ENCODE results near the gene PRSS21. TPM values are rescaled to one million over a fixed set of nuclear protein-coding genes. Genes with fewer than 3 reads are reported as not detected.
A peak's percentile ranks its signal among the peaks of the same experiment; 100 is the strongest.

Gene PRSS21
- polyA plus RNA-seq, 6 donors from 2014 or later = 0.51 to 4.4 (median 1.9) TPM; not detected in 1

DNA sequence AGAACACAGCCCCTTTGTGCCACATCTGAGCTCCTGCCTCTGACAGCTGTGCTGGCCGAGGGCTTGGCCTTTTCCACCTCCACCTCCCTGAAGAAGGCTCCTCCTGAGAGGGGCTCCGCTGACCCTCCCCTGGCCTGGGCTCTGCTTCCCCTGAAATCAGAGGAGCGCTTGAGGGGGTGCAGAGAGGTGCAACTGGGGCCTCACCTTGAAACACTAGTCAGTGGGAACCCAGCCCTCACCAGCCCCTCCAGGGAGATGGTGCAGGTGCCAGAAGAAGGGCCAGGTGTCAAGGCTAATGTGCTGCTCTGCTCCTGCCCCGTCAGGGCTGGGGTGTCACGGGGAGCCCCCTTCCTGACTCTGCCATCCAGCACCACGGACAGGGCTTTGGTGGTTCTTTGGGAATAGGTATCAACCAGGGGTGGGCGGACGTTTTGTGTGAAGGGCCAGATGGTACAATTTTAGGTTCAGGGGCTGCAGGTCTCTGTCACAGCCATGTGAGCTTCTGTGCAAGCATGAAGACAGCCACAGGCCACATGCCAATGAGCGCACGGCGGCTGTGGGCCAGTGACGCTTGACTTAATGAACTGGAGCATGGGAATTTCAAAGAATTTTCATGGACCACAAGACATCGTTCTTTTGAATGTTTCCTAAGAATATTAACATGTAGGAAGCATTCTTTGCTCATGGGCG, 10.9 kb downstream of the PRSS21 start:
- DNase-seq = no peak
- H3K9me3 Mint-ChIP-seq = no peaks in the 10 kb centered on the region
- no peaks in the 10 kb centered on the region for H3K4me1 Mint-ChIP-seq
- H3K27me3 Mint-ChIP-seq = peaks cover 10 to 41% (median 23%) of the 10 kb centered on the region in 3 donors
- no peak overlapping the region for H3K27ac Mint-ChIP-seq
- ATAC-seq (ENCODE audit: low read depth in 2 of 2) = no peak
- no peaks in the 10 kb centered on the region for H3K36me3 Mint-ChIP-seq
- no peak overlapping the region for H3K4me3 Mint-ChIP-seq

DNA sequence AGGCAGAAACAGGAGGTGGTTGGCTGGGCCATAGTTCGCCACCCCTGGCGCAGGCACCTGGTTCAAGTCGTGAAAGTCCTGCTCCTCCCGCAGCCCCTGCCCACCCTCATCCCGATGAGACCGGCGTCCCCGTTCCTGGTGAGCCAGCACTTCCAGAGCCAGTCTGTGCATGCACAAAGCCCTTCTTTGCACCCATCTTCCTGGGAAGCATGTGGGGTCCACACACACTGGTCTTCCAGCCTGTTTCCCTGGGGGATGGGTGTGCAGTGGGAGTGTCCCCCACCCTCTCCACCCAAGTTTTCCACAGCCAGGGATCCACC, 11.4 kb downstream of the PRSS21 start:
- Mint-ChIP-seq H3K27me3 (peaks cover 10 to 42% (median 24%) of the 10 kb centered on the region in 3 donors), H3K4me1 (no peaks in the 10 kb centered on the region), H3K9me3 (no peaks in the 10 kb centered on the region), H3K36me3 (no peaks in the 10 kb centered on the region), H3K27ac (no peak overlapping the region), H3K4me3 (no peak overlapping the region)
- ATAC-seq (ENCODE audit: low read depth in 2 of 2) (no peak), DNase-seq (no peak)

DNA sequence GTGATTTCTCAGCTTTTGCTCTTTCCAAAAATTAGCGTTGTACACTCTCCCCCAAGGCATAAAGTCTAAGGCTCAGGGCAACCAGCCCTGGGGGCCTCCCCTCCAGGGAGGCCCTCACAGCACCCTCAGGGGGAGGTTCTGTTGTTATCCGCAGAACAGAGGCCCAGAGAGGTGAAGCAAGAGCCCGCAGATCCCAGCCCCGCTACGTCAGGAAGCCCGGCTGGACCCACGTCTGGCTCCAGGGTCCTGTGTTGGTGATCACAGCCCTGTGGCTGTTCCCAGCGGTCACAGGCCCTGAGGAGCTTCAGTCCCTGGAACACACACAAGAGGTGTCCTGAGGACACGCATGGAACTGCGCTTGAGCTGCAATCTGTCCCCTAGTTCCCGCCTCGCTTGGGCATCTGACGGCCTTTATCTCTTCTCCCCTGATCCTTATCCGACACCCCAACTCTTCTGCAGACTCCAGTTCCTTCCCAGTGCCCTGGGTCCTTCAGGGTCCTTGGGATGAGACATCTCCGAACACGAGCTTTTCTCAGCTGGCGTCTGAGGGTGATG, 11.9 kb downstream of the PRSS21 start:
- H3K27me3 Mint-ChIP-seq = peaks cover 10 to 42% (median 24%) of the 10 kb centered on the region in 3 donors
- DNase-seq (no peak), ATAC-seq (ENCODE audit: low read depth in 2 of 2) (no peak)
- H3K27ac Mint-ChIP-seq = no peak overlapping the region
- no peaks in the 10 kb centered on the region for H3K36me3 Mint-ChIP-seq
- H3K4me1 Mint-ChIP-seq = no peaks in the 10 kb centered on the region
- no peak overlapping the region for H3K4me3 Mint-ChIP-seq
- H3K9me3 Mint-ChIP-seq = no peaks in the 10 kb centered on the region

DNA sequence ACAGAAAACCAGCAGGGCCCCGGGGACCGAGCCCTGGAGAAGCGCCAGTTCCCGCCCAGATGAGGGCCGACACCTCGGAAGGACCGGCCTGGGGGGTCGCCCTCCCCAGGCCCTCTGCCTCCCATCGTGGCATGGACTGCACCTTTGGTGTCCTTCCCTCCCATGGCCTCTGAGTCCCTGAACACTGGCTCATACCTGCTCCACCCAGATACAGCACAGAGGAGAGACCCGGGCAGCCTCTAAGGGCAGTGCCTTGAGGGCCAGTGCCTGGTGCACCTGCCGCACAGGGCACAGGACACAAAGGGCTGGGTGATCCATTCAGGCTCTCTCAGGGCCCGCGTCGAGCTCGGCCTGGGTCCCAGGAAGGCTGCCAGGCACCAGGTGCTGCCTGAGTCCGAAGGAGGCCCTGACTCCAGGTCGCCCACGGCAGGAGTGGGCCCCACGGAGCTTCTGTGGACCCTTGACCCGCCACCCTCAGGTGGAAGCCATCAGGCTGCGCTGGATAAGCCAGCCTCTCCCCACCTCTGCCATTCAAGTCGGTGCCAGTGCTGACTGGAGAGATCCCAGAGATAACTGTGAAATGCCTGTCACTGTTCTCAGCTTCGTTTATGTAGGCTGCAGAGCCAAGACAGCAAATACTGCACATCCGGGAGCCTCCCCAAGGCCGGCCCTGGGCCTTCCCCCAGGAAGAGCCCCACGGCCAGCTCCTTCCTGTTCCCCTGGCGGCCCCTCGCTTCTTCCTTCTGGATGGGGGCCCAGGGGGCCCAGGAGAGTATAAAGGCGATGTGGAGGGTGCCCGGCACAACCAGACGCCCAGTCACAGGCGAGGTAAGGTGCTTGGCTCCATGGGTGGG, 12.7 kb downstream of the PRSS21 start, which contains the start of gene ZG16B:
Gene ZG16B (plus strand): TSS at position 803 of the 854 bp plus-strand sequence. CDS start 139 bp downstream, outside the sequence.
- Mint-ChIP-seq H3K27me3 (peaks cover 10 to 48% (median 29%) of the 10 kb centered on the region in 3 donors), H3K4me1 (no peaks in the 10 kb centered on the region), H3K36me3 (no peaks in the 10 kb centered on the region), H3K4me3 (no peak within 1 kb of the TSS), H3K9me3 (no peaks in the 10 kb centered on the region), H3K27ac (no peak within 1 kb of the TSS)
- DNase-seq (no peak), ATAC-seq (ENCODE audit: low read depth in 2 of 2) (no peak)

DNA sequence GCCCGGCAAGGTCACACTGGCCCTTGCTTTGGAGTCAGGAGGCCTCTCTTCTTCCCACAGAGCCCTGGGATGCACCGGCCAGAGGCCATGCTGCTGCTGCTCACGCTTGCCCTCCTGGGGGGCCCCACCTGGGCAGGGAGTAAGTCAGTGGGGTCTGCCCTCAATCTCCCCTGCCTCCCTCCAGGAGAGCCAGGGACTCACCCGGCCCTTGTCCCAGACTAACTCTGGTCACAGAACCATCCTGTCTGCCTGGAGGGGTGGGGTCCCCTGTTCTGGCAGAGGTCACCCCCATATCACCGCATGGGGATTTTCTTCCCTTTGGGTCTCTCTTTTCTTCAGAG, 13.3 kb downstream of the PRSS21 start:
- Mint-ChIP-seq H3K9me3 (no peaks in the 10 kb centered on the region), H3K27ac (no peak overlapping the region), H3K4me3 (no peak overlapping the region), H3K36me3 (no peaks in the 10 kb centered on the region), H3K4me1 (no peaks in the 10 kb centered on the region), H3K27me3 (peaks cover 10 to 54% (median 35%) of the 10 kb centered on the region in 3 donors)
- DNase-seq (no peak), ATAC-seq (ENCODE audit: low read depth in 2 of 2) (no peak)

DNA sequence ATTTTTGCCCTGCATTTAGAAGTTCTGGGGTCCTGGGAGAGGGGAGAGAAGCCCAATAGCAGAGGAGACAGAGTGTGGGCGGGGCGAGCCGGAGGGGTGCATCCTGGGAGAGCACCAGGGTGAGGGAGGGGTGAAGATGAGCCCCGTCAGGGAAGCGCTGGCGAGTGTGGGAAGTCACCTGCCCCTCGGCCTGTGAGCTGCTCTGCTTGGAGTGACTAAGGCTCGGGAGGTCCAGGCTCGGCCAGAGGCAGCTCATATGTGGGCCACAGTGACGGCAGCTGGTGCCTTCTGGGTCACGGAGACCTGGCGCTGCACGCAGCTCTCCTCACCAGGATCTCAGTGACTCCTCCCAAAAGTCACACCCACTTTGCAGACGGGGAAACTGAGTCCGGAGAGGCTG, 14.2 kb downstream of the PRSS21 start:
- ATAC-seq (ENCODE audit: low read depth in 2 of 2) (no peak), DNase-seq (no peak)
- Mint-ChIP-seq H3K9me3 (no peaks in the 10 kb centered on the region), H3K27ac (no peak overlapping the region), H3K4me1 (no peaks in the 10 kb centered on the region), H3K4me3 (no peak overlapping the region), H3K36me3 (no peaks in the 10 kb centered on the region), H3K27me3 (peaks cover 4 to 62% (median 44%) of the 10 kb centered on the region in 3 donors)

DNA sequence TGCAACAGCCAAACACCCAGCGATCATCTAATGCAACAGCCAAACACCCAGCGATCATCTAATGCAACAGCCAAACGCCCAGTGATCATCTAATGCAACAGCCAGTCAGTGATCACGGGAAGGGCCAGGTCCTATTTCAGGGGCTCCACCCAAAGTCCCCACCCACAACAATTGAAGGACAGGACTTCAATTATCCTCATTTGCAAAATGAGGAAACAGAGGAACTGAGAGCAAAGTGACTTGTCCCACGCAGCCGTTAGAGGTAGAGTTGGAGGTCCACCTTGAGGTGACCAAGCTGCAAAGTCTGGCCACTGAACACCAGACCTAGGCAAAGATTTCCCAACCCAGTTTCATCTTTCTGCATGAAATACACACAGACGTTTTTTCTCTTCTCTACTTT, 16.7 kb downstream of the PRSS21 start:
- Mint-ChIP-seq H3K4me3 (no peak overlapping the region), H3K27me3 (peaks cover 16 to 77% (median 61%) of the 10 kb centered on the region in 3 donors), H3K36me3 (no peaks in the 10 kb centered on the region), H3K4me1 (peaks cover 0 to 4% (median 0%) of the 10 kb centered on the region in 3 donors), H3K9me3 (no peaks in the 10 kb centered on the region), H3K27ac (no peak overlapping the region)
- DNase-seq (no peak), ATAC-seq (ENCODE audit: low read depth in 2 of 2) (no peak)

DNA sequence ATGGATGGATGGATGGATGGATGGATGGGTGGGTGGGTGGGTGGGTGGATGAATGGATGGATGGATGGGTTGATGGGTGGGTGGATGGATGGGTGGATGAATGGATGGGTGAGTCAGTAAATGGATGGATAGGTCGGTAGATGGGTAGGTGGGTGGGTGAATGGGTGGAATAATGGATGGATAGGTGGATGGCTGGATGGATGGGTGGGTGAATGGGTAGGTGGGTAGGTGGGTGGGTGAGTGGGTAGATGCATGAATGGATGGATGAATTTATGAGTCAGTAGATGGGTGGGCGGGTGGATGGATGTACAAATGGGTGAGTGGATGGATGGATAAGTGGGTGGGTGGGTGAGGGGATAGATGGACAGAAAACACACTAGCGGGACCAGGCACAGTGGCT, 17.9 kb downstream of the PRSS21 start:
- Mint-ChIP-seq H3K4me1 (peaks cover 0 to 4% (median 4%) of the 10 kb centered on the region in 3 donors), H3K36me3 (no peaks in the 10 kb centered on the region), H3K27ac (no peak overlapping the region)

DNA sequence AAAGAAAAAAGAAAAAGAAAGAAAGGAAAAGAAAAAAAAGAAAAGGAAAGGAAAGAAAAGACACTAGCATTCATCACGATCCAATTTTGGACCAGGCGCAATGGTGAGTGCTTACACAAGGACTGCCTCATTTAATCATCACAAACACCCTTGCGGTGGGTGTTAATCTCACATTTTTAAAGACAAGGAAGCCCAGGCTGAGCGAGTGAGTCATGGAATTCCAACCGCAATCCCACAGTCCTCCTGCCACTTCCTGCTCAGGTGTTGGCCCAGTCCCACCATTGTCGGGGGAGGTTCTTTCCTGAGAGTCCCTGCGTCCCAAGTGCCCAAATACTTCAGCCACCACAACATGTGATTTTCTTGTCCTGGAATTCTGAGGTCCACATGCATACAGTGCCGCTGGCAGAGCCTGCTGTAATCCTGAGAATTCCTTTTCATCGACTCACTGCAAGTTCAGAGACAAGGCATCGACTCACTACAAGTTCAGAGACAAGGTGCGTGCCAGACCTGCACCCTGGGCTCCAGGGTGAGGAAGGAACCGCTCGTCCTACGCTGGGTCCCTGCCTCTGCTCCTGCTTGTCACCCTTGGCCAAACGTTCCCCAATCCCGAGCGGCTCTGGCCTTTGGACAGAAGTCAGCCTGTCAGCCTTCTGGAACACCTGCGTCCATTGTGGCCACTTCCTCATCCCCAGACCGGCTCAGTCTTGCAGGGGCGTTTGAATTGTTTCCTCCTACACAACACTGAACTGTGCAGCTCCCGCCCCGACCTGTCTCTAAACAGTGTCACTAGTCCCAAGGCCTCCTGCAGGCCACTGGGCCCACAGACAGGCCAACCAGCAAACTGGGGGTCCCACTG, 18.8 kb downstream of the PRSS21 start:
- Mint-ChIP-seq H3K9me3 (peaks cover 0 to 1% (median 0%) of the 10 kb centered on the region in 7 donors), H3K27me3 (peaks cover 16 to 60% (median 56%) of the 10 kb centered on the region in 3 donors), H3K4me3 (no peak overlapping the region), H3K4me1 (peaks cover 0 to 4% (median 4%) of the 10 kb centered on the region in 3 donors), H3K36me3 (no peaks in the 10 kb centered on the region), H3K27ac (no peak overlapping the region)
- ATAC-seq (ENCODE audit: low read depth in 2 of 2) (no peak), DNase-seq (no peak)

More for the DNA sequence above, 17.9 kb downstream of the PRSS21 start:
- H3K27me3 Mint-ChIP-seq = peaks cover 16 to 69% (median 61%) of the 10 kb centered on the region in 3 donors
- no peak overlapping the region for H3K4me3 Mint-ChIP-seq
- no peaks in the 10 kb centered on the region for H3K9me3 Mint-ChIP-seq
- no peak for DNase-seq
- no peak for ATAC-seq (ENCODE audit: low read depth in 2 of 2)

DNA sequence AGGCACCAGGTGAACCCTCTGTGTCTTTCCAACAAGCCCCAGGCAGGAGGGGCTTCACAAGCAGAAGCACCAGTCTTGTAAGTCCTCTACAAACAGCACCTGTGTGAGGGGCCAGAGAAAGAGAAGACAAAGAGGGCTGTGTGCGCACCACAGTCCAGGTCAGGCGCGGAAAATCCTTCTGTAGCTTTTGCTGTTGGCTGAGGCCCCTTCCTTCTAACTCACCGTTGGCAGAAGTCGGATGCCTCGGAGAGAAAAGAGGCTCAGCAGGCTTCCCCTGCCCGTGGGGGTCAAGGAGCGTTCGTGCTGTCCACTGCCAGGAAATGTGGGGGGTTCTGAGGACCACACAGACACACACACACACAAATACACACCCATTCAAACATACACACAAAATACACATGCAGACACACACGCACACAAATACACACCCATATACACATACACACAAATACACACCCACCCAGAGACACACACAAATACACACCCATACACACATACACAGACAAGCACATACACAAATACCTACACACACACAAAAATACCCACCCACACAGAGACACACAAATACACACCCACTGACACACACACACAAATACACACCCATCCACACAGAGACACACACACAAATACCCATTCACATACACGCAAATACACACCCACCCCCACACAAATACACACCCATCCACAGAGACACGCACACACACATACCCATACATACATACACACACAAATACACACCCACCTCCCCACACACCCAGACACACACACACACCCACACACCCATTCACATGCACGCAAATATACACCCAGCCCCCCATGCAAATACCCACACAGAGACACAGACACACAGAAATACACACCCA, 19.8 kb downstream of the PRSS21 start:
- peaks cover 16 to 52% (median 51%) of the 10 kb centered on the region in 3 donors for H3K27me3 Mint-ChIP-seq
- DNase-seq (no peak), ATAC-seq (ENCODE audit: low read depth in 2 of 2) (no peak)
- H3K4me3 Mint-ChIP-seq = no peak overlapping the region
- H3K27ac Mint-ChIP-seq = peak overlapping the region in 2 of 6 donors; percentile 35 to 63
- H3K9me3 Mint-ChIP-seq = peaks cover 0 to 1% (median 0%) of the 10 kb centered on the region in 7 donors
- peaks cover 0 to 4% (median 4%) of the 10 kb centered on the region in 3 donors for H3K4me1 Mint-ChIP-seq
- H3K36me3 Mint-ChIP-seq = no peaks in the 10 kb centered on the region

DNA sequence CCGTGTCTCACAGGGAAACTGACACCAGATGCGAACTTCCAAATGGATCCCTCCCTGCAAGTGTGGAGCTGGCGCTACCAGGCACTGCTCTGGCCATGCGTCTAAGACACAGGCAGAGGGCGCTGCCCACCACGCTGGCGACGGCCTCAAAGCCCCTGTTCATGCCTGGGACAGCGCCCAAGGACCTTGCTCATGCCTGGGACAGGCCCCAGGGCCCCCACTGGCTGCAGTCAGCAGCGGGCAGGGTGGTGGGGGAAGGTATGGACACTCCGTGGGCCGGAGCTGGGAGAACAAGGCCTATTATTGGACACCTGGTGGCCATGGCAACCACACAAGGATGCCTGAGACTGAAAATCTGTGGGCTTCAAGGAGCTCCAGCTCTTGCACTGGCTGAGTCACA, 21.9 kb downstream of the PRSS21 start:
- no peak for DNase-seq
- no peaks in the 10 kb centered on the region for H3K36me3 Mint-ChIP-seq
- ATAC-seq (ENCODE audit: low read depth in 2 of 2) = peak in 1 of 2 donors; percentile 58
- H3K27me3 Mint-ChIP-seq = peaks cover 16 to 43% (median 42%) of the 10 kb centered on the region in 3 donors
- no peak overlapping the region for H3K27ac Mint-ChIP-seq
- peaks cover 0 to 17% (median 4%) of the 10 kb centered on the region in 3 donors for H3K4me1 Mint-ChIP-seq
- H3K9me3 Mint-ChIP-seq = peaks cover 0 to 1% (median 0%) of the 10 kb centered on the region in 7 donors
- H3K4me3 Mint-ChIP-seq = peak overlapping the region in 1 of 8 donors; percentile 68
